Measurements from ENCODE around the gene ABHD14A.

Gene ABHD14A

DNA sequence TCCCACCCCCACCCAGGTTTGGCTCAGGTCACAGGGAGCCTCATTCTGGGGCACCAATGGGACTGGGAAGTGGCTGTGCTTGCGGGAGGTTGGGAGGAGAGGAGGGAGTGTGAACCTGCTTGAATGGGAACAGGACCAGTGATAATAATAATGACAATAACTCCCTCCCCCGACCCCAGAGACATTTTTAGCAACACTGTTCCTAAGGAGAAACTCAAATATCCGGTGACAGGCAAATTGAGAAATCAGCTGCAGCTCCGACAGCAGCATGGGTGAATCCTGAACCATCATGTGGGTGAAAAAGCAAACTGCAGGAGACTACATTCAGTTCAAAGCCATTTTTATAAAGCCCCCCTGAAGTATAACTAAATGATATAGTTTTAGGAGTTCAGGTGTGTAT is 32.4 kb downstream of the ABHD14A start:
- no peak for ATAC-seq (replicated peaks)
- Mint-ChIP-seq H3K4me1 (ENCODE audit: low read depth in 2 of 2) (no peaks in the 10 kb centered on the region), H3K9me3 (no peaks in the 10 kb centered on the region), H3K4me3 (no peak overlapping the region), H3K27ac (no peak overlapping the region), H3K27me3 (no peaks in the 10 kb centered on the region), H3K36me3 (ENCODE audit: insufficient read depth) (no peaks in the 10 kb centered on the region)
- DNase-seq = no peak

- Mint-ChIP-seq H3K9me3 (no peaks in the 10 kb centered on the region), H3K4me1 (ENCODE audit: low read depth in 2 of 2) (no peaks in the 10 kb centered on the region), H3K4me3 (no peak overlapping the region), H3K36me3 (ENCODE audit: insufficient read depth) (no peaks in the 10 kb centered on the region), H3K27me3 (no peaks in the 10 kb centered on the region), H3K27ac (no peak overlapping the region)
- DNase-seq (no peak), ATAC-seq (replicated peaks) (no peak)
Observed at GRCh38 chr3:52010431-52010830, 35.6 kb downstream of the ABHD14A start.

GRCh38 chr3:52012699-52013098 is 37.8 kb downstream of the ABHD14A start:
- Mint-ChIP-seq H3K27me3 (no peaks in the 10 kb centered on the region), H3K4me1 (ENCODE audit: low read depth in 2 of 2) (no peaks in the 10 kb centered on the region)

DNA sequence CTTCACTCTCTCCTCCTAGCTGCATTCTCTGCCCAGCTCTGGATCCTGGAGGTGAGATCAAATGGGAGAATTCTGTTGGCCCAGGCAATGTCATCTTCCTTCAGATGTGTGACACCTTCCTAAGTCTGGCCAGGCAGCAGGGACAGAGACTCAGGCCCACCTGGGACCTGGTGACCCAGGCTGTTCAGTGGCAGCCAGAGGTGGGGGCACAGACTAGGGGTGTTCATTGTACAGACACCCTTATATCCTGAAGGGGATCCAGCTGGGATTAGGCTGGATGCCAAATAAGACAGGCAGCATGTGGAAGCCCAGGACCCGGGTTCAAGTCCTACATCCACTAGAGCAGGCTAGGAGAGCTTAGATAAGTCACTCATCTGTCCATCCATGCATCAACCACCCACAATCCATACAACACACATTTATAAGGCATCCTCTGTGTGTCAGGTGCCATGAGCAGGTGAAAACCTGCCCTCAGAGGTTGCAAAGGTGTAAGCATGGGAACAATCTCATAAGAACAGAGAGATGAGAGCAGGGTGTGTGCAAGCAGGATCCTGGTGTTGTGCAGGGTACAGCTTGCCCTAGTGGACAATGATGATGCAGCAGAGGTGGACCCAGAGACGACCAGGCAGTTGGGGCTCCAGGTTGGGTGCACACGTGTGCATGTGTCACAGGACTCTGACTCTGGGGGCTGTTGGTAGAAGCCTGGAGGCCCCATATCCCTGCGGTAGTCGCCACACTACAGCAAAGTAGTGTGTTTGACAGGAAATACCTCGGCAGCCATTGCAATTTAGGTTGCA is 39.1 kb downstream of the ABHD14A start:
- Mint-ChIP-seq H3K4me3 (no peak overlapping the region), H3K27ac (no peak overlapping the region), H3K9me3 (no peaks in the 10 kb centered on the region), H3K27me3 (no peaks in the 10 kb centered on the region), H3K4me1 (ENCODE audit: low read depth in 2 of 2) (no peaks in the 10 kb centered on the region), H3K36me3 (ENCODE audit: insufficient read depth) (no peaks in the 10 kb centered on the region)
- no peak for ATAC-seq (replicated peaks)
- DNase-seq = no peak

More at GRCh38 chr3:52012699-52013098, 37.8 kb downstream of the ABHD14A start:
- H3K9me3 Mint-ChIP-seq = no peaks in the 10 kb centered on the region
- H3K36me3 Mint-ChIP-seq (ENCODE audit: insufficient read depth) = no peaks in the 10 kb centered on the region
- no peak for DNase-seq
- ATAC-seq (replicated peaks) = no peak
- H3K4me3 Mint-ChIP-seq = no peak overlapping the region
- no peak overlapping the region for H3K27ac Mint-ChIP-seq

DNA sequence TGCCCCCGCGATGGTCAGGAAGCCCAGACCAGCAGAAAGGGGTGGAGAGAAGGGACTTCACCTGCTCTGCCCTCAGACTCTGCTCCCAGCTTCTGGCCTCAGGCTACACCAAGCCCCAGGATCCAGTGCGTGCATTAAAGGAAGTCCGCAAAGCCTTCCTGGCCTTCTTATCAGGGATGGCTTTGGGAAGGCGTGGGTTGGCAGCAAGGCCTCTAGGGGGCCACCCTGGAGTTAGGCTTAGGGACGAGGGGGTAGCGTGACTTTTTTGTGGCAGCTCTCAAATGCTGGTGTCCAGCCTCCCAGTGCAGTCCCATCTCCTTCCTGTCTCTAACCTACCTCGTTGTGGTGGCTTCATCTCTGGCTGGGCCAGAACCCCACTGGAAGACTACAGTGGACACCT is 39.7 kb downstream of the ABHD14A start:
- Mint-ChIP-seq H3K27me3 (no peaks in the 10 kb centered on the region), H3K4me3 (no peak overlapping the region), H3K36me3 (ENCODE audit: insufficient read depth) (no peaks in the 10 kb centered on the region), H3K4me1 (ENCODE audit: low read depth in 2 of 2) (no peaks in the 10 kb centered on the region), H3K9me3 (no peaks in the 10 kb centered on the region), H3K27ac (no peak overlapping the region)
- DNase-seq (no peak), ATAC-seq (replicated peaks) (no peak)

- no peak overlapping the region for H3K4me3 Mint-ChIP-seq
- H3K4me1 Mint-ChIP-seq (ENCODE audit: low read depth in 2 of 2) = no peaks in the 10 kb centered on the region
- H3K36me3 Mint-ChIP-seq (ENCODE audit: insufficient read depth) = no peaks in the 10 kb centered on the region
- H3K27ac Mint-ChIP-seq = no peak overlapping the region
- ATAC-seq (replicated peaks) (no peak), DNase-seq (no peak)
- H3K9me3 Mint-ChIP-seq = no peaks in the 10 kb centered on the region
- no peaks in the 10 kb centered on the region for H3K27me3 Mint-ChIP-seq
Observed at GRCh38 chr3:52015438-52016228, 40.8 kb downstream of the ABHD14A start.

DNA sequence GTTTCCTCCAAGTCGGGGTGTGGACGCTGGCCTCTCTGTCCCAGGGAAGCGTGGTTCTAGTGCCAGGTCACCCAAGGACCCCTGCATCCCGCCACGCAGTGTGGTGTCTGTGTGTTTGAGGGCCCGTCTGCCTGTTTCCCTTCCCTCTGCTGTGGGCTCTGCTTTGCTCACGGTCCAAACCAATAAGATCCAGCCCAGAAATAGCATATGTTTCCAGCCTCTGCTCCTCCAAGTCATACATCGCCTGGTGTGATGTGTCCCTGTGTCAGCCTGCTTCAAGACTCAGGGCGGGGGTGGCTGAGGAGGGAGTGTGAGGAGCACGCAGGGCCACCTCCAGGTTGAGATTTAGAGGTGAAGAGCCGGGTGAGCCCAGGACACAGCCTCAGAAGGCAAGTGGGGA is 42.7 kb downstream of the ABHD14A start:
- Mint-ChIP-seq H3K9me3 (no peaks in the 10 kb centered on the region), H3K4me3 (no peak overlapping the region), H3K27ac (no peak overlapping the region), H3K4me1 (ENCODE audit: low read depth in 2 of 2) (no peaks in the 10 kb centered on the region), H3K27me3 (no peaks in the 10 kb centered on the region), H3K36me3 (ENCODE audit: insufficient read depth) (no peaks in the 10 kb centered on the region)
- DNase-seq (no peak), ATAC-seq (replicated peaks) (no peak)

- H3K4me1 Mint-ChIP-seq (ENCODE audit: low read depth in 2 of 2) = no peaks in the 10 kb centered on the region
- no peak overlapping the region for H3K4me3 Mint-ChIP-seq
- ATAC-seq (replicated peaks) = no peak
- no peaks in the 10 kb centered on the region for H3K27me3 Mint-ChIP-seq
- DNase-seq = no peak
- H3K9me3 Mint-ChIP-seq = no peaks in the 10 kb centered on the region
- no peaks in the 10 kb centered on the region for H3K36me3 Mint-ChIP-seq (ENCODE audit: insufficient read depth)
- no peak overlapping the region for H3K27ac Mint-ChIP-seq
Observed at GRCh38 chr3:52018319-52019000, 43.6 kb downstream of the ABHD14A start.

GRCh38 chr3:52019352-52020080 is 44.7 kb downstream of the ABHD14A start:
- no peak for ATAC-seq (replicated peaks)
- Mint-ChIP-seq H3K4me1 (ENCODE audit: low read depth in 2 of 2) (no peaks in the 10 kb centered on the region), H3K27me3 (no peaks in the 10 kb centered on the region), H3K4me3 (no peak overlapping the region), H3K27ac (no peak overlapping the region), H3K9me3 (no peaks in the 10 kb centered on the region), H3K36me3 (ENCODE audit: insufficient read depth) (no peaks in the 10 kb centered on the region)
- no peak for DNase-seq

DNA sequence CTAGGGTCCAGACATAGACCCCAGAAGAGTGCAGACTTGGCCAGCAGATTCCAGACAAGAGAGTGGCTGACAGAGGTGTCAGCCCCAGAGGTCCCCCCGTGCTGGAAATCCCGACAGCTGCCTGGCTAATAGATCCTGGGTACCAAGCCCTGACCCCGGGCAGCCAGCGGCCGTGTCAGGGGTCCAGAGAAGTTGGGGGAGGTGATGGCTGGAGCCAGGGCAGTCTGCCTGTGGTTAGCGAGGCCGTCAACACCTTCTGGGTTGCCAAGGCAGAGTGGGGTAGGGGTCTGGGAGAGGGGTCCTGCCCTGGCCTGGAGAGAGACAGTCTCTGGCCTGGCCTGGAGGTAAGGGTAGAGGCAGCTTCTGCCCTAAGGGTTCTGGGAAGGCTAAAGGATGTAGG is 45.9 kb downstream of the ABHD14A start:
- no peak for ATAC-seq (replicated peaks)
- Mint-ChIP-seq H3K4me3 (no peak overlapping the region), H3K27ac (no peak overlapping the region), H3K27me3 (no peaks in the 10 kb centered on the region), H3K9me3 (no peaks in the 10 kb centered on the region), H3K4me1 (ENCODE audit: low read depth in 2 of 2) (no peaks in the 10 kb centered on the region), H3K36me3 (ENCODE audit: insufficient read depth) (no peaks in the 10 kb centered on the region)
- no peak for DNase-seq

GRCh38 chr3:52021489-52022268 is 46.8 kb downstream of the ABHD14A start:
- peak overlapping the region; percentile 7 to 14 for H3K27ac Mint-ChIP-seq
- no peaks in the 10 kb centered on the region for H3K9me3 Mint-ChIP-seq
- H3K4me1 Mint-ChIP-seq (ENCODE audit: low read depth in 2 of 2) = no peaks in the 10 kb centered on the region
- H3K36me3 Mint-ChIP-seq (ENCODE audit: insufficient read depth) = no peaks in the 10 kb centered on the region
- DNase-seq (no peak), ATAC-seq (replicated peaks) (no peak)
- H3K27me3 Mint-ChIP-seq = no peaks in the 10 kb centered on the region
- H3K4me3 Mint-ChIP-seq = no peak overlapping the region

DNA sequence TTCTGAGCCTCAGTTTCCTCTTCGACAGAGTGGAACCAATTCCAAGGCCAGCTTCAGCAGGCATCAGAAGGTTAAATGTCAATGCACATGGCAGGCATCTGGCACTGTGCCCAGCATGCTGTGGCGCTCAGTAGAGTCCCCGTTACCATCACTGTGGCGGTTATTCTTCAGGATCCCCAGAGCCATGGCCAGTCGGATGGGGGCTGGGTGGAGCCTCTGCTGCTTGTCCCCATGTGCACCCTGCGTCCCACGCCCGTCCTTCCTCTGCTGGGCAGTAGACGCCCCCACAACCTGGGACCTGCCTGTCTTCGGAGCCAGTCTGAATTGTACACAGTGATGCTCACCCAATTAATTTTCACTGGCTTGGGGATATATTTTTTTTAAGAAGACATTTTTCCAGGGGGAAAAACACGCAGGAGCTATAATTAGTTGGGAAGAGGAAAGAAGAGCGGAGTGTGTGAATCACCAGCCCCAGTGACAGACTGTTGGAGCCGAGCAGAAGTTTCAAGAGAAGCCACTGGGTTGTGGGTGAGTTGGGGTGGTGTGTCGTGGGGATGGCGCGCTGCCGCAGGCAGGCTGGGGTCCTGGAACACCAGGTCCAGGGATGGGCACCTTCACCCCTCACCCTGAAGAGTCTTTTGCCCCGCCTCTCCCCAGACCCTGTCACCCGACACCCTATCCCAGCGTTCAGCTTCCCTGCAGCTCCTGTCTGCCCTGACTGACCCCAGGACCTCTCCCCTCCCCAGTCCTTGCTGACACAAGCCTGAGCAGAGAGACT is 47.6 kb downstream of the ABHD14A start:
- Mint-ChIP-seq H3K4me1 (ENCODE audit: low read depth in 2 of 2) (no peaks in the 10 kb centered on the region), H3K36me3 (ENCODE audit: insufficient read depth) (no peaks in the 10 kb centered on the region), H3K27ac (no peak overlapping the region), H3K27me3 (no peaks in the 10 kb centered on the region), H3K4me3 (no peak overlapping the region), H3K9me3 (no peaks in the 10 kb centered on the region)
- no peak for DNase-seq
- ATAC-seq (replicated peaks) = no peak

Data from effector memory CD8-positive, alpha-beta T cell (primary cell).